ENCODE results near the gene TRPM3.

TRPM3 gene

GRCh38 chr9:71157731-71158130 is 36.3 kb upstream of the TRPM3 start:
- Histone ChIP-seq H3K9ac (ENCODE audit: low read length) (no peak overlapping the region), H3K79me2 (ENCODE audit: low read length) (no peaks in the 10 kb centered on the region), H3K4me3 (ENCODE audit: low read length) (no peak overlapping the region), H4K20me1 (ENCODE audit: insufficient read depth, low read length) (no peaks in the 10 kb centered on the region), H3K4me1 (ENCODE audit: low read length) (no peaks in the 10 kb centered on the region), H3K9me3 (replicated peaks; ENCODE audit: insufficient read depth, low read length) (no peaks in the 10 kb centered on the region), H3K4me2 (ENCODE audit: low read depth, low read length) (no peak overlapping the region), H3K27me3 (replicated peaks; ENCODE audit: insufficient read depth, low read length) (no peaks in the 10 kb centered on the region), H3K36me3 (replicated peaks; ENCODE audit: insufficient read depth, low read length) (no peaks in the 10 kb centered on the region), H3F3A (ENCODE audit: insufficient read depth, low read length) (no peaks in the 10 kb centered on the region), H3K27ac (ENCODE audit: low read length) (no peak overlapping the region), H2AFZ (ENCODE audit: low read length) (no peak overlapping the region), H3K9me2 (replicated peaks; ENCODE audit: insufficient read depth, low read length) (no peaks in the 10 kb centered on the region)
- DNase-seq: no peak
- no peak for TF ChIP-seq CTCF (IDR thresholded peaks at IDR 0.05; ENCODE audit: low read length)
- TF ChIP-seq EZH2 (optimal IDR thresholded peaks at IDR 0.05; ENCODE audit: low read depth, low read length): no peak
- TF ChIP-seq EZH2phosphoT487 (IDR thresholded peaks at IDR 0.05; ENCODE audit: low read length): no peak

- DNase-seq: no peak
- no peak overlapping the region for H3K4me2 ChIP-seq (ENCODE audit: low read depth, low read length)
- no peaks in the 10 kb centered on the region for H3K9me2 ChIP-seq (replicated peaks; ENCODE audit: insufficient read depth, low read length)
- H3K27me3 ChIP-seq (replicated peaks; ENCODE audit: insufficient read depth, low read length): no peaks in the 10 kb centered on the region
- TF ChIP-seq EZH2phosphoT487 (IDR thresholded peaks at IDR 0.05; ENCODE audit: low read length): no peak
- no peak for TF ChIP-seq CTCF (IDR thresholded peaks at IDR 0.05; ENCODE audit: low read length)
- TF ChIP-seq EZH2 (optimal IDR thresholded peaks at IDR 0.05; ENCODE audit: low read depth, low read length): no peak
- H3K9me3 ChIP-seq (replicated peaks; ENCODE audit: insufficient read depth, low read length): no peaks in the 10 kb centered on the region
- H2AFZ ChIP-seq (ENCODE audit: low read length): no peak overlapping the region
- H3K4me1 ChIP-seq (ENCODE audit: low read length): no peaks in the 10 kb centered on the region
- H3K36me3 ChIP-seq (replicated peaks; ENCODE audit: insufficient read depth, low read length): no peaks in the 10 kb centered on the region
- no peaks in the 10 kb centered on the region for H3F3A ChIP-seq (ENCODE audit: insufficient read depth, low read length)
- no peak overlapping the region for H3K4me3 ChIP-seq (ENCODE audit: low read length)
- H4K20me1 ChIP-seq (ENCODE audit: insufficient read depth, low read length): no peaks in the 10 kb centered on the region
- H3K9ac ChIP-seq (ENCODE audit: low read length): no peak overlapping the region
- no peak overlapping the region for H3K27ac ChIP-seq (ENCODE audit: low read length)
- no peaks in the 10 kb centered on the region for H3K79me2 ChIP-seq (ENCODE audit: low read length)
These were observed 25.9 kb upstream of the TRPM3 start for GRCh38 chr9:71147368-71147767.

GRCh38 chr9:71146511-71146910 is 25.1 kb upstream of the TRPM3 start:
- H4K20me1 ChIP-seq (ENCODE audit: insufficient read depth, low read length): no peaks in the 10 kb centered on the region
- DNase-seq: no peak
- TF ChIP-seq EZH2 (optimal IDR thresholded peaks at IDR 0.05; ENCODE audit: low read depth, low read length) (no peak), EZH2phosphoT487 (IDR thresholded peaks at IDR 0.05; ENCODE audit: low read length) (no peak), CTCF (IDR thresholded peaks at IDR 0.05; ENCODE audit: low read length) (no peak)

More at GRCh38 chr9:71146511-71146910, 25.1 kb upstream of the TRPM3 start:
- H3K9ac ChIP-seq (ENCODE audit: low read length): no peak overlapping the region
- no peak overlapping the region for H3K27ac ChIP-seq (ENCODE audit: low read length)
- no peaks in the 10 kb centered on the region for H3K79me2 ChIP-seq (ENCODE audit: low read length)
- H3K36me3 ChIP-seq (replicated peaks; ENCODE audit: insufficient read depth, low read length): no peaks in the 10 kb centered on the region
- no peak overlapping the region for H3K4me2 ChIP-seq (ENCODE audit: low read depth, low read length)
- H3K9me2 ChIP-seq (replicated peaks; ENCODE audit: insufficient read depth, low read length): no peaks in the 10 kb centered on the region
- no peaks in the 10 kb centered on the region for H3F3A ChIP-seq (ENCODE audit: insufficient read depth, low read length)
- no peaks in the 10 kb centered on the region for H3K27me3 ChIP-seq (replicated peaks; ENCODE audit: insufficient read depth, low read length)
- H2AFZ ChIP-seq (ENCODE audit: low read length): no peak overlapping the region
- no peaks in the 10 kb centered on the region for H3K9me3 ChIP-seq (replicated peaks; ENCODE audit: insufficient read depth, low read length)
- no peaks in the 10 kb centered on the region for H3K4me1 ChIP-seq (ENCODE audit: low read length)
- H3K4me3 ChIP-seq (ENCODE audit: low read length): no peak overlapping the region
